Kidney (tissue), 14 donors: ENCODE measurements around the gene ABCG1. TPM values are rescaled to one million over a fixed set of nuclear protein-coding genes. Genes with fewer than 3 reads are reported as not detected.

Experiments
- DNase-seq, 5 donors: peaks; one replicate each; pipeline ENCODE4 v3.0.0-alpha.2; 2013 to 2020
- FAIRE-seq: peaks from 2 replicates; lab custom pipeline; 2012; peaks lifted over from hg19 to GRCh38; lab: Jason Lieb, UNC
- H3K27ac ChIP-seq, 2 donors: one replicate each; pipeline ENCODE4 v1.7.0; 2013; ENCODE audit warnings: low read depth in 2 of 2, low read length in 2 of 2, inconsistent platforms in 1 of 2
- H3K27me3 ChIP-seq: one replicate; pipeline ENCODE4 v1.7.1; 2013; ENCODE audit warnings: low read length, inconsistent platforms; ENCODE audit not compliant: control insufficient read depth, insufficient read depth
- H3K36me3 ChIP-seq, 3 donors: one replicate each; pipeline versions ENCODE4 v1.7.0 to v1.7.1; 2013; ENCODE audit warnings: low read length in 3 of 3, control low read depth in 1 of 3, inconsistent platforms in 1 of 3; ENCODE audit not compliant: insufficient read depth in 3 of 3, control insufficient read depth in 2 of 3
- H3K4me1 ChIP-seq, 3 donors: one replicate each; pipeline versions ENCODE4 v1.7.0 to v1.7.1; 2013; ENCODE audit warnings: low read length in 3 of 3, inconsistent platforms in 1 of 3, low read depth in 1 of 3; ENCODE audit not compliant: control insufficient read depth in 2 of 3, insufficient read depth in 2 of 3
- H3K4me3 ChIP-seq, 3 donors: one replicate each; pipeline versions ENCODE4 v1.7.0 to v1.8.1; 2013; ENCODE audit warnings: low read length in 3 of 3, control low read depth in 1 of 3, inconsistent platforms in 1 of 3
- H3K9ac ChIP-seq, 3 donors: one replicate each; pipeline versions ENCODE4 v1.7.0 to v1.7.1; 2013; ENCODE audit warnings: low read length in 3 of 3, control low read depth in 1 of 3, inconsistent platforms in 1 of 3
- H3K9me3 ChIP-seq, 3 donors: one replicate each; pipeline versions ENCODE4 v1.7.0 to v1.7.1; 2013; ENCODE audit warnings: low read length in 3 of 3, control low read depth in 1 of 3, inconsistent platforms in 1 of 3; ENCODE audit not compliant: control insufficient read depth in 2 of 3, insufficient read depth in 1 of 3
- CTCF ChIP-seq: IDR thresholded peaks from 3 replicates; pipeline ENCODE4 v1.5.1; 2012; ENCODE audit warnings: mild to moderate bottlenecking, moderate library complexity, borderline replicate concordance; ENCODE audit not compliant: insufficient read depth; ENCODE audit errors: extremely low read depth
- intact Hi-C: fragments of 100-400 bp; cut with DNase I; formaldehyde crosslinking; loops from one replicate; pipeline ENCODE4 v1.11.1; 2022
- polyA plus RNA-seq: library from polyadenylated mRNA; stranded (reverse); fragments of 350-450 nt; fragmentation: Illumina TruSeq; extraction: RNeasy Lipid Tissue Mini Kit (QIAGEN cat#74804); gene quantifications from one replicate; pipeline ENCODE4 v1.2.3, GENCODE V29; 2014; ENCODE audit warnings: low read depth, low replicate concordance; ENCODE audit not compliant: insufficient read depth
- total RNA-seq: library from RNA; stranded (reverse); fragmentation: NEBNext Ultra II Directional; extraction: Animal tissue kit (Norgen Biotek cat#: 25700); gene quantifications from one replicate; pipeline ENCODE4 v1.2.1, GENCODE V29; 2021
- donor health status: control.
- donor health status: control.
- donor health status: control.
- donor health status: control.
- donor health status: control.
- donor health status: DM: yes; HTN: yes; CAD: no.
- donor health status: Normal renal cell carcinoma (clear cell type).

The ABCG1 gene
- total and polyA plus RNA-seq, 2 donors from 2014 or later, result 5.6 to 27.6 TPM

DNA sequence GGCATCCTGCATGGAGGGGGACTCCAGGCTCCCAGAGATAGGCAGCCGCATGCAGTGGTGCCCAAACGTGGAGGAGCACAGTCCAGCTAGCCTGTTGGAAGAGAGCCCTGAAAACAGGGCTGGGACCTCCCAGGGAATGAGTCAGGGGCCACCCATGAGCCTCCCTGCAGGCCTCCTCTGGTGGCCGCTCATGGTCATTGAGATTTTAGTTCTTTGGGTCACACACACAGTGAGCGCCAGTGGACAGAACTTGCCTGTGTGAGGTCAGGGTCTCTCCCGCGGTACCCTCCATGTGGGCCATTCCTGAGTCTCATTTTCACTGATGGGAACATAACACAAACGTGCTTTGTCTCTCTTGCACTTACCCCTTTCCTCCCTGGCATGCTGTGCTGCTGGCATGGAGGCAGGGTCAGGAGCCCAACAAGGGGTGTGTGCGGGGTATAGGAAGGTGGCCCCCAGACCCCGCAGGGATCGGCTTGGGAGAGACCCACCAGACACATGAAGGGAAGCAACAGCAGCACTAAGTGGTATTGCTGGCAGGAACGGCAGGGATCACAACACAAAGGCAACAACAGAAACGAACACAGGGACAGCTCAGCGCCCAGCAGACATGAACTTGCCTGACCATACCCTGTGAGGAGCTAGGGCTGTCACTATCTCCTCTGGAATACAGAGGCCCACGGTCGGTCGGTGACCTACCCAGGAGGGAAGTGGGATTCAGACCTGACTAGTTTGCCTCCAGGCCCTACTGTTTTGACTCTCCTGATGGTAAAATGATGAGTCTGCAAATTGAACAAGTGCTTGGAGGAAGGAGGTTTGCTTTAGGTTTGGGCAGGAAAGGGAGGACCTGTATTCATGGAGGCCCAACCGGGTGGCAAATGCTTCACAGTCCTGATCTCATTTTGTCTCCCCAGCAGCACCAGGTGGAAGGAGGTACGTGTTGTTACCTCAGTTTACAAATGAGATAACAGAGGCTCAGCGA, 31.8 kb downstream of the ABCG1 start:
- no peaks in the 10 kb centered on the region for H3K27me3 ChIP-seq
- H3K4me3 ChIP-seq, result no peak overlapping the region
- no peaks in the 10 kb centered on the region for H3K36me3 ChIP-seq
- DNase-seq (no peak), FAIRE-seq (no peak)
- TF ChIP-seq CTCF, result no peak
- H3K4me1 ChIP-seq, result no peaks in the 10 kb centered on the region
- H3K9me3 ChIP-seq, result peaks cover 0 to 2% (median 0%) of the 10 kb centered on the region in 3 donors
- intact Hi-C loops, result no loop called here
- H3K27ac ChIP-seq, result no peak overlapping the region
- no peak overlapping the region for H3K9ac ChIP-seq

GRCh38 chr21:42251654-42252324, 32.8 kb downstream of the ABCG1 start:
- DNase-seq (no peak), FAIRE-seq (no peak)
- intact Hi-C loops, result no loop called here
- H3K36me3 ChIP-seq, result no peaks in the 10 kb centered on the region
- H3K4me3 ChIP-seq, result no peak overlapping the region
- no peaks in the 10 kb centered on the region for H3K27me3 ChIP-seq
- peaks cover 0 to 2% (median 0%) of the 10 kb centered on the region in 3 donors for H3K9me3 ChIP-seq
- no peak for TF ChIP-seq CTCF
- H3K27ac ChIP-seq, result no peak overlapping the region
- H3K9ac ChIP-seq, result no peak overlapping the region
- H3K4me1 ChIP-seq, result no peaks in the 10 kb centered on the region

- Histone ChIP-seq H3K27ac (no peak overlapping the region), H3K36me3 (no peaks in the 10 kb centered on the region), H3K9me3 (peaks cover 0 to 2% (median 0%) of the 10 kb centered on the region in 3 donors), H3K4me1 (no peaks in the 10 kb centered on the region), H3K4me3 (no peak overlapping the region), H3K9ac (no peak overlapping the region), H3K27me3 (no peaks in the 10 kb centered on the region)
- intact Hi-C loops, result no loop called here
- no peak for FAIRE-seq
- no peak for DNase-seq
- TF ChIP-seq CTCF, result no peak
Observed at GRCh38 chr21:42252325-42252654, 33.4 kb downstream of the ABCG1 start.
